ENCODE measurements around the gene MEIS3.

MEIS3 gene

GRCh38 chr19:47419030-47419783 is at the start of gene MEIS3:
TSS of gene MEIS3 (minus strand) at chr19:47419527. CDS start at chr19:47419081, 446 bp downstream.
- no peak for FAIRE-seq

DNA sequence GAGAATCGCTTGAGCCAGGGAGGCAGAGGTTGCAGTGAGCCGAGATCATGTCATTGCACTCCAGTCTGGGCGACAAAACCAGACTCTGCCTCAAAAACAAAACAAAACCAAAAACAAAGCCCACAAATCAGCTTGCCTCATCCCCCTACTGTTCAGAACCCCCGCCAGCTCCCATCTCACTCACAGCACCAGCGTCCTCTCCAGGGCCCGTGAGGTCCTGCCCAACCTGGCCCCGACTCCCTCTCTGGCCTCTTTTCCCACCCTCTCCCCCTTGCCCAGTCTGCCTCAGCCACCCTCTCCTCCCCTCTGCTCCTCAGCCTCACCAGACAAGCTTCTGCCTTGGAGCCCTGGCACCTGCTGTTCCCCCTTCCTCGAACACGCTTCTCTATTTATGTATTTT is 48.6 kb upstream of the MEIS3 start:
- FAIRE-seq = no peak

GRCh38 chr19:47465957-47466356 is 46.6 kb upstream of the MEIS3 start:
- no peak for FAIRE-seq

DNA sequence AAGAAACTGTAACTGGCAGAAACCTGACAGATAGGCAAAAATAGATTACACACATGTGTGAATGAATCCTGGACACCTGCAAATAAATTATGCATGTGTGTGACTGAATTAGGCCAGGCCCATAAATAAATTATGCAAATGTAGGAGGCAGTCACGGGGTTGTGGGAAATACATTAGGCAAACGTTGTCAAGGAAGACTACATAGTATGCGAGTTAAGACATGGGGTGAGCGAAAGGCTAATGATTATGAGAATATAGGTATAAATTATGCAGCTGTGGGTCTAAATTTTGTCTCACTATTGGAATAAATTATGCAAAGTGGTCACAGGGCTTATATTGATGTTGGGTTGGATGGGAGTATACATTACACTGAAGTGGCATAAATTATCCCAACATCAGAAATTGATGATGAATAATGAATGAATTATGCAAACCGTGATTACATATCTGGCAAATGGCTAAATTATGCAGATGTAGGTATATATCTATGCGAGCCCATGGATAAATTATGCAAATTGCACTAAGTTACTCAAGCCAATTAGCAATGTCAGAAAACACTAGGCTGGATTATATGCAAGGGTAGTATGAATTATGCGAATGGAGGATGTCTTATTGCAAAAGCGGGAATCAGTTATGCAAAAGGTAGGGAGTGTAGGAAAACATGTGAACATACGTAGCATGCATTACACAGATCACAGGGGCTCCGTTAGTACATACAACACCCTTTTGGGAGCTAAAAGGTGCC is 45.5 kb upstream of the MEIS3 start:
- no peak for FAIRE-seq

DNA sequence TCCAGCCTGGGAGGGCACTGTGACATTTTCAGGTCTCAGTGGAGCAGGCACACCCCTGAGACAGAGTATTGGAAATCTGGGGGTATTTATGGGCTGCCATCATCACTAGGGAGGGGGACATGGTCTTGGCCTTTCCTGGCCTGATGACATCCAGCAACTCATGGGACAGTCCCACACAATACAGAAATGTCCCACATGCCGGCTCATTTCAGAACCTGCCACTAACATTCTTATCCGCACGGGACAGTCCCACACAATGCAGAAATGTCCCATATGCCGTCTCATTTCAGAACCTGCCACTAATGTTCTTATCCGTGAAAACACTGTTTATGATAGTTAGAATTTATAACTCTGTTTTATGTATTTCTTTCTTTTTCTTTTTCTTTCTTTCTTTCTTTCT is 42.5 kb upstream of the MEIS3 start:
- no peak for FAIRE-seq

DNA sequence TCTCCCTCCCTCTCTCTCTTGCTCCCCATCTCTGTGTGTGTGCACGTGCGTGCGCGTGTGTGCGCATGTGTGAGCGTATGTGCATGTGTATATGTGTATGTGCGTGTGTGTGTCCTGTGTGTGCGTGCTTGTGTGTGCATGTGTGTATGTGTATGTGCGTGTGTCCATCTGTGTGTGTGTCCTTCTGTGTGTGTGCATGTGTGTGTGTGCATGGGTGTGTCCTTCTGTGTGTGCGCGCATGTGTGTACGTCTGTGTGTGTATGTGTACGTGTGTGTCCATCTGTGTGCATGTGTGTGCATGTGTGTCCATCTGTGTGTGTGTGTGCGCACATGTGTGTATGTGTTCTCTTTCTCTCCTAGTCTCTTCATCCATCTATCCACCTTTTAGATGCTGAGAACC is 40.1 kb upstream of the MEIS3 start:
- FAIRE-seq = no peak

DNA sequence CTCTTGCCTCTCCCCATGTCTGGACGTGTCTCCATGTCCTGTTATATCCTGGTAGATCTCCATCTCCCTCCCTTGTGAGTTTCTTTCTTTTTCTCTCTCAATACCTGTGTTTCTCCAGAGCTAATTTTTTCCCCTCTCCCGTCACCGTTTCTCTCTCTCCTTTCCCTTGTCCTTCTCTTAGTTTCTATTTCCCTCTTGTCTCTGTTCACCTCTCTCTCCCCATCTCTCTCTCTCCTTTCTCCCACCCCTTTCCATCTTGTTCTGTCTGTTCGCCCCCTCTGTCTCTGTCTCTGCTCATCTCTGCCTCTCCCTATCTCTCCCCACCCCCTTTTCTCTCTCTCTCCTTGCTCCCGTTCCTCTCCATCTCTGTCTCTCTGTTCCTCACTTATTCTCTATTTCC is 39.3 kb upstream of the MEIS3 start:
- FAIRE-seq = no peak

GRCh38 chr19:47456721-47457474 is 37.6 kb upstream of the MEIS3 start:
- no peak for FAIRE-seq

DNA sequence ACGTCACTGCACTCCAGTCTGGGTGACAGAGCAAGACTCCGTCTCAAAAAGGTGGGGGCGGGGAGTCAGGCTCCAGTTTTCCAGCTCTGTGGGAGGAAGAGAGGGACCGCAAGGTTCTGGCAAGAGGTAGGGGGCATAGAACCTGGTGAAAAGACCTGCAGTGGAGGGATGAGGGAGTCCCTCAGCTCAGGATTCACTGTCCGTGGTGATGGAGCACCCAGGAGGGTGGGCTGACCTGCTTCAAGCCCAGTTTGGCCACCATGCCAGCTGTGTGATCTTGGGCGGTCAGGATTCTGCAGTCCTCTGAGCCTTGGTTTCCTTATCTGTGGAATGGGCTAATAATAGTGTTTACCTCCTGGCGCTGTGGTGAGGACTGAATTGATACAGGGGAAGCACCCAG is 31.2 kb upstream of the MEIS3 start:
- no peak for FAIRE-seq

GRCh38 chr19:47448360-47448727 is 29.0 kb upstream of the MEIS3 start:
- no peak for FAIRE-seq

DNA sequence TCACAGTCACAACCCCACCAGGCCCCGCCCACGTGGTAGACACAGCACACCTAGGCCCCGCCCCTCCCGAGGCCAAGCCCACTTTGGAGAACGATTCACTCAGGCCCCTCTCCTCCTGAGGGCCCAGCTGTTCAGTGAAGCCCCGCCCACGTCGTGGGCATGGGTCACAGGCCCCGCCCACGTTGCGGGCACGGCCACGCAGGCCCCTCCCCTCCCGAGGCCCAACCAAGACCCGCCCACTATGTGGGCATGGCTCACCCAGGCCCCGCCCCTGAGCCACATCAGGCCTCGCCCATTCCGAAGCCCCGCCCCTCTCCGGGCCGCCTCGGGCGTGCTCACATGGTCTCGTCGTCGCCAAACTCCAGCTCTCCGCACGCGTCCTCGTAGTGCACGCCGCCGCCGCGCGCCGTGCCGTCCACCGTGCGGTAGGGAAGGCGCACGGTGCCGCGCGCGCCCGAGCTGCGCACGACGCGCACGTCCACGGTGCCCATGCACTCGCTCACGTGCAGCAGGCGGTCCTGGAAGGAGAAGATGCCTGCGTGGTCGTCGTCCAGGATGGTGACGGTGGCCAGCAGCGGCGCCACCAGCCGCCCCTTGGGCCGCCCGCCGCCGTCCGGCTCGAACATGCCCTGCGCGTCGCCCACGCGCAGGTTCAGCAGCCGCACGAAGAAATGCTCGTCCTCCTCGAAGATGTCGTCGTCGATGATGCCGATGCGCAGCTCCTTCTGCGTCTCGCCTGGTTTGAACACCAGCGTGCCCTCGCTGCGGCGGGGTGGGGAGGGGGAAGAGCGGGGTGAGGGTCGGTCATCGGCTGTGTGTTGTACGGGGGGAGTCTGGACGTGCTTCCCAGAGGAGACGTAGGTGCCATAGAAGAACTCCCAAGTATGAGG is 28.4 kb upstream of the MEIS3 start:
- FAIRE-seq = no peak

- no peak for FAIRE-seq
Measured at GRCh38 chr19:47446534-47447469, 27.5 kb upstream of the MEIS3 start.

DNA sequence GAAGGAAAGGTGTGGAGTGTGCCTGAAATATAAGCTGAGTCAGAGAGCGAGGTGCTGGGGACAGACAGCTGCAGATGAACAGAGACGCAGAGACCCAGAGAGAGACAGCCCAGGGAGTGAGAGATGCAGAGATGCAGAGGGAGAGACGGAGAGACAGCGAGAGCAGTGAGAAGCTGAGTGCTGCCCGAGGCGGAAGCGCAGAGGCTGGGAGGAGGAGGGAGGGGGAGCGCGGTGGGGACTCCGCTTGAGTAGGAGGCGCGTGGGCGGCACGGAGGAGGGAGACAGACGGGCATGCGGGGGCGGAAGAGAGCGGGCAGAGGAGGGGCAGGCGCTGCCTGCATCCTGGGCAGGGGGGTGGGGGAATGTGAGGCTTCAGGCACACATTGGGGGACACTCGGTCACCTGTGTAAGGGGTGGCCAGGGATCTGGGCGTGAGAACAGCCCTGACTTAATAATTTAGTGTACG is 26.6 kb upstream of the MEIS3 start:
- no peak for FAIRE-seq

DNA sequence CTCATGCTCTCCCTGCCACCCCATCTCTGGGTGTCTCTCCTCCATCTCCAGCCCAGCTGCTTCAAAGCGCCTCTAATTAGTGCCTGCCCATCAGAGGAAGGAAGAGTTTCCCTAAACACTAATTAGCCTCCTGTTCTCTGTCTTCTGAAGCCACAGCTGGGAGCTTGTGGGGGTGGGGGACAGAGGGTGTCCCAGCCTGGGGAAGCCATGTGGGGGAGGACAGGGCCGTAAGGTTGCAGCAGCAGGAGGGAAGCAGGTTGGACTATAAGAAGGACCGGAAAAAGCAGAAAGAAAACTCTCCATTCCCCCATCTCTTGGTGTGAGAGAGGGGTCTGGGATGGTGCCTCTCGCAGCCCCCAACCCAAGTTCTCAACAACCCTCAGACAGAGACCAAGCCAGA is 26.2 kb upstream of the MEIS3 start:
- no peak for FAIRE-seq

DNA sequence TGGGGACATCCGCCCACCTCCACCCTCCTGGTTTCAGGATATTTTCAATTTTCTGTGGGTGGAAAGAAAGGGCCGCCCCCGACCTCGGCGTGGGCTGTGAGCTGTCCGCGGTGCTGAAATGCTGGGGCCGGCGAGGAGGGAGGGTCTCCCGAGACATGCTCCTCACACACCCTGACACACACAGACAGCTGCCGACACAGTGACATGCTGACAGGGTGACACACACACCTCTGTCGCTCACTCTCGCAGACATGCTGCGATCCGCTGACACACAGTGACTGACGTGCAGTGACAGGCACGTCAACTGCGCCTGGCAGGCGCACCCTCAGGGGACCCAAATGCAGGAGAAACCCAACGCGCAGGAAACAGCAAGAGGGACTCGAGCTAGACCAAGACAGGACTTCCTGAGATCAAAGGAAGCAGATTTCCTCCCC is 25.1 kb upstream of the MEIS3 start:
- no peak for FAIRE-seq

DNA sequence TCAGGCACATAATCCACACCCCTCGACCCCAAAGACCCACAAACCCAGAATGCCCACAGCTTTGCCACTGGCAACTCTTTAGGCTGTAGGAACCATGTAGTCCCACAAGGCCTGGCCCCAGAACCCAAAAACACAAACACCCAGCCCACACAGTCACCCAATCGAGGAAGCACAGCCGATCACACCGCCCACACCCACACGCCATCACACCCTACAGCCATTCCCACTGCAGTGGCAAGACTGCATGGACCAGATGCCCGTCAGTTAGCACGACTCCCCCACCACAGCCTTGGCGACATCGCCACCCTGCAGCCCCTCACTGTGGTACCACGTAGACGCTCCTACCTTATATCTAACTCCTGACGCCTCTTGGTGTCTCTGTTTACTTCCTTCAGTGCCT is 24.0 kb upstream of the MEIS3 start:
- no peak for FAIRE-seq

DNA sequence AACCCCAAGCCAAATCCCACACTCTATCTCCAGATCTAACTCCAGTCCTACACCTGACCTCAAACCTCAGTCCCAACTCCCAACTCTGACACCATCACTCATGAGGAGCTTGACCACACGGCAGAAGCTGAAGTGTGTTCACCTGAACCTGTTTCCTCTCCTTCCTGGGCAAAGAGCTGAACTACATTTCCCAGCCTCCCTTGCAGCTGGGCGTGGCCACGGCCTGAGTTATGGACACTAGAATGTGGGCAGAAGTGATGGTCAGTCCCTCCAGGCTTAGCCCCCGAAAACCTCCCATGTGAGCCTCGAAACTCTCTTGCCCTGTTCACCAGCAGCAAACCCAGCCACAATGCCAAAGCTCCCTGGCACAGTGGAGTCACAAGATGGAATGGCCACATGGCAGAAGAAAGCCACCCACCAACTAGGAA is 19.5 kb upstream of the MEIS3 start:
- no peak for FAIRE-seq

DNA sequence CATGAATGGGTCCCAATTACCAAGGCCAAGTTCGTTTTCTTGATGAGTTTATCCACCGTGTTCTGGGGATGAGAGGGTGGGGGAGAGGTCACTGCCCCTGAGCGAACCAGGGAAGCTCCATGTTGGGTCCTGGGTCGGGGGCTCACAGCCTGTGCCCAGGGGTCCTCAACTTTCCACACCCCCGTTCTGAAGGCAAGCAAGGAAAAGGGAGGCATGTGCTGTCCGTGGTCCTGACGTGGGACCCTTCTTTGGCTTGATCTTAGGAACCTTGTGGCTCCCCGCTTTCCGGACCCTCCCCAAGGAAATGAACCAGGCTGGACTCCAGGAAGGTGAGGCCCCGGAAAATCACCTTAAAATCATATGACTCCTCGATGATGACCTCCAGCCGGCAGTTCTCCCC is 18.2 kb upstream of the MEIS3 start:
- FAIRE-seq = no peak

DNA sequence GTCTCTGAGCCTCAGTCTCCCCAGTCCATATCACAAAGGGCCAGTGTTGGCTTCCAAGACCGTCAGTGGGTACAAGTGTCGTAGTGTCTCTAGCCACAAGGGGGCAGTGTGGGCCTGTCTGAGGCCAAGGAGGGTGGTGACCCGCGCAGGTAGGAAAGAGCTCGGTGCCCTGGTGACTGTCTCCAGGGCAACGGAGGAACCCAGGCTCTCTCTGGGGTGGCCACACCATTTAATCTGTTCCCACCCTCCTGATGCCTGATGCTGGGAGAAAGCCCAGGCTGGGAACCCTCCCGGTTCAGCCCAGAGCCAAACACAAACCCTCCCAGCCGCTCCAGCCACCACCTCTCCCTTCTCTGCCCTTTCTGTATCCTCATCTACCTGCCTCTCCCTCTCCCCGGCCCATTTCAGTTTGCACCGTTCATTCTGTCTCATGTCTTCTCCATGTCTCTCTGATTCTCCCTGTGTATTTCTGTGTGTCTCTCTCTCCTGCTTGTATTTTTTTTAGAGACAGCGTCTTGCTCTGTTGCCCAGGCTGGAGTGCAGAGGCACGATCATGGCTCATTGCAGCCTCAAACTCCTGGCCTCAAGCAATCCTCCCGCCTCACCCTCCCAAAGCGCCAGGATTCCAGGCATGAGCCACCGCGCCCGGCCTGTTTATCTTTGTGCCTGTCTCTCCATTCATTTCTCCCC is 17.5 kb upstream of the MEIS3 start:
- no peak for FAIRE-seq

DNA sequence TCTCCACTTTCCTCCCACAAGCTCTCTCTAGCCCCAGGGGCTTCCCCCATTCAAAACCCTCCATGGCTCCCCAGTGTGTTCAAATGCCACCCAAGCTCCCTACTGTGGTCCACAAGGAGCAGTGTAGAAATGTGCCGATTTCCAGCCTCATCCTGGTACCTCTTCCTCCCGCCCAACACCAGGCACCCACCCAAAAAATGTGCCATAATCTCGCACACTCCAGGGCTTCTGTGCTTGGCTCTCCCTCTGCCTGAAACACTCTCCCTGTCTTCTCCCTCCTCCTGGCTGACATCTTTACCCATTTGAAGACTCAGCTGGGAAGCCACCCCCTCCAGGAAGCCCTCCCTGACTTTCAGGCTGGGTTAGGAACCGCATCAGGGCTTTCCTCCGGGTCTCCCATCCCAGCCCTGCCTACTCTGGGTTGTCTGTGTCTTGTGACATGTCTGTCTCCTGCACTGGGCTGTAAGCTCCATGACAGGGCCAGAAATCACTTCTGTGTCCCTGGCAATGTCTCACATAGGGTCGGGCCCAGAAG is 16.6 kb upstream of the MEIS3 start:
- FAIRE-seq = no peak
